GM18520 (cell line): ENCODE data around the gene NFKB2.

ENCODE experiments used
- ATAC-seq: cut with Tn5 transposase; IDR thresholded peaks from one replicate; pipeline ENCODE4 v1.9.1; 2021; ENCODE audit not compliant: unreplicated experiment

Gene NFKB2

GRCh38 chr10:102395400-102396316 is at the start of gene NFKB2:
TSS of gene NFKB2 (plus strand) at chr10:102395705. CDS start at chr10:102395960, 255 bp downstream.
- ATAC-seq = no peak

- ATAC-seq = no peak
Observed at GRCh38 chr10:102347236-102347828, 48.2 kb upstream of the NFKB2 start.

- ATAC-seq = no peak
Observed at GRCh38 chr10:102352066-102352715, 43.3 kb upstream of the NFKB2 start.

GRCh38 chr10:102354451-102354850 is 41.1 kb upstream of the NFKB2 start:
- no peak for ATAC-seq

- ATAC-seq = no peak
Observed at GRCh38 chr10:102358712-102359382, 36.7 kb upstream of the NFKB2 start.

- ATAC-seq = no peak
Observed at GRCh38 chr10:102367441-102367840, 28.1 kb upstream of the NFKB2 start.

- ATAC-seq = no peak
Observed at GRCh38 chr10:102368077-102368476, 27.4 kb upstream of the NFKB2 start.

GRCh38 chr10:102371295-102371694 is 24.2 kb upstream of the NFKB2 start:
- ATAC-seq = no peak

GRCh38 chr10:102375250-102375649 is 20.3 kb upstream of the NFKB2 start:
- no peak for ATAC-seq

- no peak for ATAC-seq
Observed at GRCh38 chr10:102375867-102376266, 19.6 kb upstream of the NFKB2 start.

- ATAC-seq = no peak
Observed at GRCh38 chr10:102376901-102377300, 18.6 kb upstream of the NFKB2 start.

GRCh38 chr10:102379383-102379782 is 16.1 kb upstream of the NFKB2 start:
- no peak for ATAC-seq

- no peak for ATAC-seq
Observed at GRCh38 chr10:102381983-102382382, 13.5 kb upstream of the NFKB2 start.

GRCh38 chr10:102382871-102383270 is 12.6 kb upstream of the NFKB2 start:
- no peak for ATAC-seq

- ATAC-seq = no peak
Observed at GRCh38 chr10:102384053-102384452, 11.5 kb upstream of the NFKB2 start.

GRCh38 chr10:102384606-102385429 is 10.7 kb upstream of the NFKB2 start:
- ATAC-seq = no peak

GRCh38 chr10:102389894-102390293 is 5.6 kb upstream of the NFKB2 start:
- ATAC-seq = no peak

- no peak for ATAC-seq
Observed at GRCh38 chr10:102392306-102392705, 3.2 kb upstream of the NFKB2 start.

- ATAC-seq = no peak
Observed at GRCh38 chr10:102393411-102394078, 2.0 kb upstream of the NFKB2 start.
